PC-3 (cell line): ENCODE results near the gene COL15A1. TPM values are rescaled to one million over a fixed set of nuclear protein-coding genes. Genes with fewer than 3 reads are reported as not detected.

Source experiments
- ATAC-seq: fragments of 200-7000 bp; cut with Tn5 transposase; 2 replicates; pipeline ENCODE4 v1.9.1; 2020; ENCODE audit warnings: mild to moderate bottlenecking, moderate library complexity
- BruUV-seq: library from RNA; stranded (reverse); fragments of 400-500 nt; replicated peaks from 2 replicates; lab custom pipeline; 2021; lab: Mats Ljungman, UMichigan
- CTCF ChIA-PET: fragments of 300-600 bp; sonication (Branson Sonifier 250); formaldehyde crosslinking; loops from one replicate; lab custom pipeline; 2022; ENCODE audit warnings: antibody characterized with exemption; lab: Charles Lee
- POLR2A ChIA-PET: fragments of 300-600 bp; sonication (Branson Sonifier 250); formaldehyde crosslinking; loops from one replicate; lab custom pipeline; 2022; ENCODE audit warnings: antibody characterized with exemption; ENCODE audit not compliant: unreplicated experiment; lab: Charles Lee
- DNase-seq: peaks from one replicate; pipeline ENCODE4 v3.0.0-alpha.2; 2015
- H2AFZ ChIP-seq: fragments of 300-600 bp; sonication (generic); 2 replicates; pipeline ENCODE4 v1.6.0; 2016; ENCODE audit warnings: antibody characterized with exemption, low read length
- H3F3A ChIP-seq: fragments of 300-600 bp; sonication (generic); one replicate; pipeline ENCODE4 v1.6.0; 2017; ENCODE audit warnings: antibody characterized with exemption, low read length, control low read depth, mild to moderate bottlenecking; ENCODE audit not compliant: unreplicated experiment
- H3K27ac ChIP-seq: fragments of 300-600 bp; sonication (generic); 2 replicates; pipeline ENCODE4 v1.5.1; 2016; ENCODE audit warnings: mild to moderate bottlenecking, low read length
- H3K27me3 ChIP-seq: fragments of 300-600 bp; sonication (generic); 2 replicates; pipeline ENCODE4 v1.6.1; 2016; ENCODE audit warnings: low read length, mixed read lengths
- H3K36me3 ChIP-seq: fragments of 300-600 bp; sonication (generic); 2 replicates; pipeline ENCODE4 v1.6.1; 2016; ENCODE audit warnings: low read depth, mixed run types, low read length, mixed read lengths
- H3K4me1 ChIP-seq: fragments of 300-600 bp; sonication (generic); 2 replicates; pipeline ENCODE4 v1.5.1; 2016; ENCODE audit warnings: low read length; ENCODE audit not compliant: insufficient read depth
- H3K4me2 ChIP-seq: fragments of 300-600 bp; sonication (generic); 2 replicates; pipeline ENCODE4 v1.6.0; 2016; ENCODE audit warnings: low read length
- H3K4me3 ChIP-seq: fragments of 300-600 bp; sonication (generic); 2 replicates; pipeline ENCODE4 v1.5.1; 2016; ENCODE audit warnings: mild to moderate bottlenecking, low read length, mixed read lengths
- H3K79me2 ChIP-seq: fragments of 300-600 bp; sonication (generic); 2 replicates; pipeline ENCODE4 v1.6.1; 2017; ENCODE audit warnings: low read length, mixed read lengths
- H3K9ac ChIP-seq: fragments of 300-600 bp; sonication (generic); 2 replicates; pipeline ENCODE4 v1.6.0; 2016; ENCODE audit warnings: mild to moderate bottlenecking, low read length
- H3K9me2 ChIP-seq: fragments of 300-600 bp; sonication (generic); replicated peaks from 2 replicates; pipeline ENCODE4 v1.6.1; 2016; ENCODE audit warnings: mixed run types, low read length, mixed read lengths
- H3K9me3 ChIP-seq: fragments of 300-600 bp; sonication (generic); 2 replicates; pipeline ENCODE4 v1.6.1; 2016; ENCODE audit warnings: low read length, mixed read lengths
- H4K20me1 ChIP-seq: fragments of 300-600 bp; sonication (generic); 2 replicates; pipeline ENCODE4 v1.6.1; 2016; ENCODE audit warnings: low read length, mixed read lengths
- EZH2 ChIP-seq: fragments of 300-600 bp; sonication (generic); IDR thresholded peaks from one replicate; pipeline ENCODE4 v1.6.1; 2017; ENCODE audit warnings: antibody characterized with exemption, mild to moderate bottlenecking, low read length; ENCODE audit not compliant: unreplicated experiment
- EZH2phosphoT487 ChIP-seq: fragments of 300-600 bp; sonication (generic); IDR thresholded peaks from 2 replicates; pipeline ENCODE4 v1.6.1; 2018; ENCODE audit warnings: mild to moderate bottlenecking, antibody characterized with exemption, low read length, borderline replicate concordance
- intact Hi-C: fragments of 100-400 bp; cut with micrococcal nuclease; formaldehyde crosslinking; loops from 2 replicates; pipeline ENCODE4 v1.9.0; 2023
- total RNA-seq: library from RNA; depleted of rRNA; stranded (reverse); fragments of >200 nt; gene quantifications from 2 replicates; pipeline ENCODE4 v1.2.3, GENCODE V29; 2014
- TF ChIP-seq, protein P1 (sequence below): fragments of 300-600 bp; sonication (generic); conservative IDR thresholded peaks from 2 replicates; pipeline ENCODE4 v1.5.1; 2017; ENCODE audit warnings: antibody characterized with exemption, low read depth, mild to moderate bottlenecking, low read length

The COL15A1 gene
- total RNA-seq, 1 experiment from 2014 or later: 0.04 TPM

DNA sequence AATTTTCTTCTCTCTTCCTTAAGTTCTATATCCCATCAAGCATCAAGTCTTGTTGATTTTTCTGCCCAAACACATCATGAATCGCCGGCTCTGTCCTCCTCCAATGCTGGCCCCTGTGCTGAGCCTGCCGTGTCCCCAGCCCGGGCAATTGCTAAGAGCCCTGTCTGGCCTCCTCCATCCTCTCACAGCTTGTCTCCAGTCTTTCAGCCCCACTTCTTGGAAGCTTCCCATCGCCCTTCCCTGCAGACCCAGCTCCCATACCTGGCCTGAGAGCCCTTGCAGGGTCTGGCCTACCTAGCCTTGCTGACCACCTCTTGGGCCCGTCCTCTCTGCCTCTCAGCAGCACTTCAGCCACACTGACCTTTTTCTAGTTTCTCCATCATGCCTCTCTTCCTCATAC lies 61.9 kb downstream of the COL15A1 start:
- no peak overlapping the region for H3K27ac ChIP-seq
- ChIA-PET POLR2A (no interaction called here), CTCF (no interaction called here)
- no peak for DNase-seq
- no peaks in the 10 kb centered on the region for H4K20me1 ChIP-seq
- H3K79me2 ChIP-seq: no peaks in the 10 kb centered on the region
- TF ChIP-seq EZH2phosphoT487 (no peak), EZH2 (no peak)
- TF ChIP-seq, protein P1, sequence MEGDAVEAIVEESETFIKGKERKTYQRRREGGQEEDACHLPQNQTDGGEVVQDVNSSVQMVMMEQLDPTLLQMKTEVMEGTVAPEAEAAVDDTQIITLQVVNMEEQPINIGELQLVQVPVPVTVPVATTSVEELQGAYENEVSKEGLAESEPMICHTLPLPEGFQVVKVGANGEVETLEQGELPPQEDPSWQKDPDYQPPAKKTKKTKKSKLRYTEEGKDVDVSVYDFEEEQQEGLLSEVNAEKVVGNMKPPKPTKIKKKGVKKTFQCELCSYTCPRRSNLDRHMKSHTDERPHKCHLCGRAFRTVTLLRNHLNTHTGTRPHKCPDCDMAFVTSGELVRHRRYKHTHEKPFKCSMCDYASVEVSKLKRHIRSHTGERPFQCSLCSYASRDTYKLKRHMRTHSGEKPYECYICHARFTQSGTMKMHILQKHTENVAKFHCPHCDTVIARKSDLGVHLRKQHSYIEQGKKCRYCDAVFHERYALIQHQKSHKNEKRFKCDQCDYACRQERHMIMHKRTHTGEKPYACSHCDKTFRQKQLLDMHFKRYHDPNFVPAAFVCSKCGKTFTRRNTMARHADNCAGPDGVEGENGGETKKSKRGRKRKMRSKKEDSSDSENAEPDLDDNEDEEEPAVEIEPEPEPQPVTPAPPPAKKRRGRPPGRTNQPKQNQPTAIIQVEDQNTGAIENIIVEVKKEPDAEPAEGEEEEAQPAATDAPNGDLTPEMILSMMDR: no peak
- H3K4me2 ChIP-seq: no peak overlapping the region
- intact Hi-C loops: no loop called here
- H3K36me3 ChIP-seq: no peaks in the 10 kb centered on the region
- no peaks in the 10 kb centered on the region for H3K9me3 ChIP-seq
- H3F3A ChIP-seq: no peaks in the 10 kb centered on the region
- BruUV-seq: no TSS peak
- no peaks in the 10 kb centered on the region for H3K27me3 ChIP-seq
- H3K4me1 ChIP-seq: no peaks in the 10 kb centered on the region
- no peak for ATAC-seq
- no peak overlapping the region for H3K4me3 ChIP-seq
- no peak overlapping the region for H3K9ac ChIP-seq
- no peaks in the 10 kb centered on the region for H3K9me2 ChIP-seq
- no peak overlapping the region for H2AFZ ChIP-seq

DNA sequence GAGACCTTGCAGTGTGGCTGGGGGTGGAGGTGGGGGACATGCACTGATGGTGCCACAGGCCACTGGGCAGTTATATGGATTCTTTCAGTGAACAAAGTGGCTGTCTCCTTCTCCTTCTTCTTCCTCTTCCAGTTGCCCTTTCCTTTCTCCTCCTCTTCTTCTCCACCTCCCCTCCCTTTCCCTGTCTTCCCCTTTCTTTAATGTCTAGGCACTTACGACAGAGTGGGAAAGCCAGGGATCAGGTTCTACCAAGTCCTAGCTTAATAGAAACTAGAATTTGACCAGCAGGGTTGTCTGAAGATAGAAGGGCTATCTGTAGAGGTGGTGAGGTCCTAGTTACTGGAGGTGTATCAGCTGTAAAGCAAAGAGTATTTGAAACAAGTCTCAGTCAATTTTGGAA lies 62.8 kb downstream of the COL15A1 start:
- ChIA-PET CTCF (no interaction called here), POLR2A (no interaction called here)
- no peaks in the 10 kb centered on the region for H3F3A ChIP-seq
- H3K9me3 ChIP-seq: no peaks in the 10 kb centered on the region
- H3K79me2 ChIP-seq: no peaks in the 10 kb centered on the region
- no peaks in the 10 kb centered on the region for H4K20me1 ChIP-seq
- H3K4me3 ChIP-seq: no peak overlapping the region
- no peak overlapping the region for H3K9ac ChIP-seq
- no peak for ATAC-seq
- TF ChIP-seq EZH2phosphoT487: no peak
- TF ChIP-seq, protein P1: no peak
- no peak for TF ChIP-seq EZH2
- H3K27me3 ChIP-seq: no peaks in the 10 kb centered on the region
- H3K36me3 ChIP-seq: no peaks in the 10 kb centered on the region
- H3K27ac ChIP-seq: no peak overlapping the region
- H3K4me1 ChIP-seq: no peaks in the 10 kb centered on the region
- H3K9me2 ChIP-seq: no peaks in the 10 kb centered on the region
- DNase-seq: no peak
- H3K4me2 ChIP-seq: no peak overlapping the region
- intact Hi-C loops: no loop called here
- no peak overlapping the region for H2AFZ ChIP-seq
- BruUV-seq: no TSS peak

- Histone ChIP-seq H3K79me2 (no peaks in the 10 kb centered on the region), H2AFZ (no peak overlapping the region), H3F3A (no peaks in the 10 kb centered on the region), H3K27me3 (no peaks in the 10 kb centered on the region), H3K9ac (no peak overlapping the region), H3K9me3 (0 out of 2 replicates have a peak, but pooled peaks cover 4% of the 10 kb centered on the region), H3K4me3 (no peak overlapping the region), H3K36me3 (no peaks in the 10 kb centered on the region), H3K9me2 (no peaks in the 10 kb centered on the region), H4K20me1 (no peaks in the 10 kb centered on the region), H3K27ac (no peak overlapping the region), H3K4me2 (no peak overlapping the region), H3K4me1 (no peaks in the 10 kb centered on the region)
- DNase-seq (no peak), ATAC-seq (no peak)
- no peak for TF ChIP-seq EZH2
- TF ChIP-seq EZH2phosphoT487: no peak
- TF ChIP-seq, protein P1: no peak
- intact Hi-C loops: no loop called here
- ChIA-PET POLR2A (no interaction called here), CTCF (no interaction called here)
- no TSS peak for BruUV-seq
Observed at GRCh38 chr9:99006979-99007378, 63.3 kb downstream of the COL15A1 start.
